K562 (cell line): Measurements from ENCODE around the gene GOLGB1. TPM values are rescaled to one million over a fixed set of nuclear protein-coding genes. Genes with fewer than 3 reads are reported as not detected.

Experiments used
- ATAC-seq: fragments of 200-7000 bp; cut with Tn5 transposase; 3 replicates; pipeline ENCODE4 v1.9.1; 2020; ENCODE audit warnings: moderate library complexity
- BruUV-seq: library from RNA; stranded (reverse); fragments of 400-500 nt; replicated peaks from 2 replicates; lab custom pipeline; 2021; lab: Mats Ljungman, UMichigan
- CTCF ChIA-PET: fragments of 300-600 bp; formaldehyde crosslinking; extraction: SDS; loops from one replicate; lab custom pipeline; 2021; ENCODE audit warnings: low intra/inter-chr PET ratio; lab: Yijun Ruan, JAX
- POLR2A ChIA-PET: fragments of 300-600, 350-650 bp; sonication (Branson Sonifier 250); formaldehyde crosslinking; extraction: SDS; loops from one replicate; lab custom pipeline; 2021; ENCODE audit warnings: antibody characterized with exemption, inconsistent platforms; lab: Yijun Ruan, JAX
- DNase-seq, 4 experiments: peaks; one replicate each; pipeline versions ENCODE4 v3.0.0 to v3.0.0-alpha.2; 2011 to 2018; ENCODE audit warnings: low spot score in 3 of 4, mixed read lengths in 3 of 4; ENCODE audit errors: extremely low read depth in 1 of 4
- FAIRE-seq: peaks from 2 replicates; lab custom pipeline; 2011; peaks lifted over from hg19 to GRCh38; lab: Jason Lieb, UNC
- H2AFZ ChIP-seq: 2 replicates; pipeline ENCODE4 v1.6.0; 2011; ENCODE audit warnings: low read depth, low read length, control low read depth, inconsistent platforms
- H3K27ac ChIP-seq: fragments of 200-600 bp; 3 replicates; pipeline ENCODE4 v1.8.0; 2011; ENCODE audit warnings: low read depth, mild to moderate bottlenecking, control low read depth, inconsistent platforms, low read length, moderate library complexity, mixed read lengths; ENCODE audit errors: extremely low read depth
- H3K27me3 ChIP-seq, 2 experiments: fragments of 300-600 bp in 1 of 2; 2 replicates in 1 of 2; 3 replicates in 1 of 2; pipeline versions ENCODE4 v1.6.0 to v1.8.0; 2011; ENCODE audit warnings: inconsistent platforms in 2 of 2, low read length in 2 of 2, mild to moderate bottlenecking in 1 of 2, mixed read lengths in 1 of 2, moderate library complexity in 1 of 2; ENCODE audit not compliant: control insufficient read depth in 2 of 2, insufficient read depth in 2 of 2
- H3K36me3 ChIP-seq: fragments of 300-600 bp; 3 replicates; pipeline ENCODE4 v1.8.0; 2011; ENCODE audit warnings: mild to moderate bottlenecking, low read length, inconsistent platforms; ENCODE audit not compliant: control insufficient read depth, insufficient read depth
- H3K4me1 ChIP-seq, 2 experiments: fragments of 200-600 bp in 1 of 2; replicated peaks in 1 of 2; 2 replicates in 1 of 2; 3 replicates in 1 of 2; pipeline versions ENCODE4 v1.5.1 to v1.8.0; 2011; ENCODE audit warnings: inconsistent platforms in 2 of 2, low read length in 2 of 2, mild to moderate bottlenecking in 1 of 2, mixed read lengths in 1 of 2, moderate library complexity in 1 of 2; ENCODE audit not compliant: control insufficient read depth in 2 of 2, insufficient read depth in 2 of 2
- H3K4me2 ChIP-seq: 2 replicates; pipeline ENCODE4 v1.6.1; 2011; ENCODE audit warnings: low read length, control low read depth, inconsistent platforms, mixed read lengths; ENCODE audit not compliant: insufficient read depth
- H3K4me3 ChIP-seq: fragments of 200-600 bp; sonication (generic), shearing (Covaris generic); 2 replicates; pipeline ENCODE4 v1.5.1; 2016; ENCODE audit warnings: control low read depth, inconsistent platforms
- H3K79me2 ChIP-seq: fragments of 200-600 bp; 3 replicates; pipeline ENCODE4 v1.8.0; 2011; ENCODE audit warnings: low read length, inconsistent platforms; ENCODE audit not compliant: control insufficient read depth, insufficient read depth
- H3K9ac ChIP-seq, 2 experiments: 2 replicates each; pipeline versions ENCODE4 v1.6.0 to v1.6.1; 2011; ENCODE audit warnings: low read depth in 2 of 2, low read length in 2 of 2, control low read depth in 1 of 2, inconsistent platforms in 1 of 2, mild to moderate bottlenecking in 1 of 2, mixed read lengths in 1 of 2; ENCODE audit not compliant: insufficient read depth in 1 of 2
- H3K9me1 ChIP-seq: one replicate; pipeline ENCODE4 v1.6.0; 2011; ENCODE audit warnings: inconsistent platforms, mild to moderate bottlenecking, low read length, moderate library complexity; ENCODE audit not compliant: control insufficient read depth, insufficient read depth
- H3K9me3 ChIP-seq: replicated peaks from 2 replicates; pipeline ENCODE4 v1.5.1; 2011; ENCODE audit warnings: low read depth, low read length, inconsistent platforms; ENCODE audit not compliant: control insufficient read depth, insufficient read depth
- H4K20me1 ChIP-seq: replicated peaks from 2 replicates; pipeline ENCODE4 v1.6.1; 2011; ENCODE audit warnings: low read length, inconsistent platforms, mixed read lengths; ENCODE audit not compliant: control insufficient read depth, insufficient read depth
- KDM1A ChIP-seq, 2 experiments: fragments of 450-650 bp; IDR thresholded peaks; 2 replicates each; pipeline ENCODE4 v1.6.1; 2016; ENCODE audit warnings: mild to moderate bottlenecking in 2 of 2
- WGBS: fragments of 100-300 bp; shearing (Covaris generic); methylation state at CpG from one replicate; pipeline ENCODE4 v1.1.6; 2016; ENCODE audit warnings: low coverage, mixed read lengths; ENCODE audit not compliant: insufficient coverage; ENCODE audit errors: missing lambda C conversion rate; 5-methylcytosine and 5-hydroxymethylcytosine counted together
- in situ Hi-C: fragments of 300-500 bp; cut with MboI; formaldehyde crosslinking; loops from 4 replicates; pipeline ENCODE4 v1.15.0; 2018; ENCODE audit warnings: inconsistent platforms, mixed read lengths
- intact Hi-C: fragments of 100-400 bp; cut with micrococcal nuclease; formaldehyde crosslinking; loops from 2 replicates; pipeline ENCODE4 v1.14.2; 2022
- polyA plus RNA-seq, 8 experiments: library from polyadenylated mRNA; depleted of rRNA in 4 of 8; stranded (reverse) in 5 of 8; unstranded in 3 of 8; fragments of >200 nt; fragmentation: Nextera tagmentation in 2 of 8; fragmentation: Illumina TruSeq in 1 of 8; extraction: Ambion mirVana in 2 of 8; extraction: Trizol in 1 of 8; gene quantifications; 2 replicates each; pipeline versions ENCODE4 v1.2.1 to v1.2.3, GENCODE V29; 2011 to 2014; ENCODE audit warnings: inconsistent platforms in 1 of 8, missing spikeins in 1 of 8
- small RNA-seq: library from RNA; depleted of rRNA; stranded (forward); fragments of <200 nt; gene quantifications from one replicate; pipeline ENCODE3, GENCODE V24; 2014
- total RNA-seq, 7 experiments: library from RNA; depleted of rRNA in 6 of 7; stranded (reverse); fragments of >200 nt in 6 of 7; fragmentation: Illumina TruSeq in 2 of 7; extraction: Trizol in 2 of 7; gene quantifications; 2 replicates each; pipeline versions ENCODE4 v1.2.1 to v1.2.3, GENCODE V29; 2011 to 2021; ENCODE audit warnings: low replicate concordance in 1 of 7

GOLGB1 gene
- total and polyA plus RNA-seq, 9 of the 15 experiments (the other 6 are each of a cell fraction or from before 2014, with no cell fraction given), result 4.0 to 16.3 (median 9.7) TPM

DNA sequence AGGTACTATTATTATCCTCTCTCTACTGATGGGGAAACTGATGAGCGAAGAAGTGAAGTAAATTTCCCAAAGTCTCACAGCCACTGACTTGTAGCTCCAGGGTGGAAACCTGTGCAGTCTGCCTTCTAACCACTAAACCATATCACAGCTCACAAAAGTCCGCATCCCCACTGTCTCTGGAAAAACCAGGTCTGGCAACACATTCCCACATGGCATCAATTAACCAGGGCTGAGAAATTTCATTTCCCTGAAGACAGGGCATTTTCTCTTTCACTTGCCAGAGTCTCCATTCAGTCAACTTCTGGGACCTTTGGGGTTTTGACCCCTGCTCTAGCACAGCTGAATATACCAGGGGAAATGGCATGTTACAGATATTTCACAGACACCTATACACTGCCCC is 129.8 kb downstream of the GOLGB1 start:
- Histone ChIP-seq H3K9me3 (no peaks in the 10 kb centered on the region), H3K79me2 (no peaks in the 10 kb centered on the region), H3K36me3 (no peaks in the 10 kb centered on the region), H3K9ac (no peak overlapping the region), H4K20me1 (no peaks in the 10 kb centered on the region), H2AFZ (no peak overlapping the region), H3K4me1 (no peaks in the 10 kb centered on the region; a peak in 1 of 5 replicates), H3K4me3 (no peak overlapping the region), H3K4me2 (no peak overlapping the region), H3K27ac (no peak overlapping the region), H3K27me3 (peaks cover 11 to 29% of the 10 kb centered on the region in 2 experiments), H3K9me1 (no peaks in the 10 kb centered on the region)
- TF ChIP-seq KDM1A (IDR thresholded peaks at IDR 0.05), result no peak
- intact Hi-C loops, result no loop called here
- FAIRE-seq, result no peak
- no TSS peak for BruUV-seq
- no peak for ATAC-seq
- ChIA-PET POLR2A (no interaction called here), CTCF (no interaction called here)
- WGBS, result 8% methylated on average over 2 of the region's 2 CpGs
- in situ Hi-C loops, result no loop called here
- DNase-seq, result no peak

Small RNA genes lying within 50 kb of the gene (small RNA-seq; reads per million reads assigned to genes)
- gene RNU4-62P, result not detected

Other genes with a start within 250 kb of the GOLGB1 start
- 8.8 and 10.2 TPM in 2 replicates for gene POLQ, start 203.8 kb downstream of the GOLGB1 start, total RNA-seq (2014; rRNA removed)
- gene POLQ, start 203.8 kb downstream of the GOLGB1 start, total RNA-seq (2014; rRNA removed; fragmentation: Illumina TruSeq; extraction: Trizol), result 15.8 and 18.3 TPM in 2 replicates
- 15.8 and 19.0 TPM in 2 replicates for gene POLQ, start 203.8 kb downstream of the GOLGB1 start, total RNA-seq (2015; rRNA removed; fragmentation: Illumina TruSeq; extraction: Trizol)
- 8.8 and 10.8 TPM in 2 replicates for gene POLQ, start 203.8 kb downstream of the GOLGB1 start, total RNA-seq (2021)
- gene POLQ, start 203.8 kb downstream of the GOLGB1 start, polyA plus RNA-seq (2011; rRNA removed), result 8.4 and 11.2 TPM in 2 replicates
- 6.7 and 8.1 TPM in 2 replicates for gene POLQ, start 203.8 kb downstream of the GOLGB1 start, polyA plus RNA-seq (2014; fragmentation: Illumina TruSeq; extraction: Trizol)
- gene POLQ, start 203.8 kb downstream of the GOLGB1 start, polyA plus RNA-seq (2014; fragmentation: Nextera tagmentation; extraction: Ambion mirVana), result 1 to 10 TPM; 1.5 to 2.1 TPM
- 5.9 and 8.0 TPM in 2 replicates for gene POLQ, start 203.8 kb downstream of the GOLGB1 start, polyA plus RNA-seq (2014; rRNA removed)
- not detected in 2 replicates for gene ARGFX, start 181.8 kb downstream of the GOLGB1 start, total RNA-seq (2014; rRNA removed)
- gene ARGFX, start 181.8 kb downstream of the GOLGB1 start, total RNA-seq (2014; rRNA removed; fragmentation: Illumina TruSeq; extraction: Trizol), result not detected in 2 replicates
- not detected in 2 replicates for gene ARGFX, start 181.8 kb downstream of the GOLGB1 start, total RNA-seq (2015; rRNA removed; fragmentation: Illumina TruSeq; extraction: Trizol)
- not detected in 2 replicates for gene ARGFX, start 181.8 kb downstream of the GOLGB1 start, total RNA-seq (2021)
- not detected in 2 replicates for gene ARGFX, start 181.8 kb downstream of the GOLGB1 start, polyA plus RNA-seq (2011; rRNA removed)
- not detected in 2 replicates for gene ARGFX, start 181.8 kb downstream of the GOLGB1 start, polyA plus RNA-seq (2014; fragmentation: Illumina TruSeq; extraction: Trizol)
- not detected for gene ARGFX, start 181.8 kb downstream of the GOLGB1 start, polyA plus RNA-seq (2014; fragmentation: Nextera tagmentation; extraction: Ambion mirVana)
- not detected in 2 replicates for gene ARGFX, start 181.8 kb downstream of the GOLGB1 start, polyA plus RNA-seq (2014; rRNA removed)
- gene FBXO40, start 156.4 kb downstream of the GOLGB1 start, total RNA-seq (2014; rRNA removed), result 0.05 TPM in 1 of 2 replicates, not detected in the other
- 0.03 and 0.04 TPM in 2 replicates for gene FBXO40, start 156.4 kb downstream of the GOLGB1 start, total RNA-seq (2014; rRNA removed; fragmentation: Illumina TruSeq; extraction: Trizol)
- 0.04 TPM in 1 of 2 replicates, not detected in the other for gene FBXO40, start 156.4 kb downstream of the GOLGB1 start, total RNA-seq (2015; rRNA removed; fragmentation: Illumina TruSeq; extraction: Trizol)
- not detected in 2 replicates for gene FBXO40, start 156.4 kb downstream of the GOLGB1 start, total RNA-seq (2021)
- not detected in 2 replicates for gene FBXO40, start 156.4 kb downstream of the GOLGB1 start, polyA plus RNA-seq (2011; rRNA removed)
- 0.04 TPM in 1 of 2 replicates, not detected in the other for gene FBXO40, start 156.4 kb downstream of the GOLGB1 start, polyA plus RNA-seq (2014; fragmentation: Illumina TruSeq; extraction: Trizol)
- under 1 TPM in 1 of 2 experiments, not detected in 1; 0.01 TPM for gene FBXO40, start 156.4 kb downstream of the GOLGB1 start, polyA plus RNA-seq (2014; fragmentation: Nextera tagmentation; extraction: Ambion mirVana)
- 0.01 TPM in 1 of 2 replicates, not detected in the other for gene FBXO40, start 156.4 kb downstream of the GOLGB1 start, polyA plus RNA-seq (2014; rRNA removed)
- gene HCLS1, start 88.8 kb downstream of the GOLGB1 start, total RNA-seq (2014; rRNA removed), result 26.0 and 29.6 TPM in 2 replicates
- 20.4 and 21.9 TPM in 2 replicates for gene HCLS1, start 88.8 kb downstream of the GOLGB1 start, total RNA-seq (2014; rRNA removed; fragmentation: Illumina TruSeq; extraction: Trizol)
- gene HCLS1, start 88.8 kb downstream of the GOLGB1 start, total RNA-seq (2015; rRNA removed; fragmentation: Illumina TruSeq; extraction: Trizol), result 29.7 and 31.4 TPM in 2 replicates
- 20.6 and 22.0 TPM in 2 replicates for gene HCLS1, start 88.8 kb downstream of the GOLGB1 start, total RNA-seq (2021)
- 17.0 and 49.0 TPM in 2 replicates for gene HCLS1, start 88.8 kb downstream of the GOLGB1 start, polyA plus RNA-seq (2011; rRNA removed)
- gene HCLS1, start 88.8 kb downstream of the GOLGB1 start, polyA plus RNA-seq (2014; fragmentation: Illumina TruSeq; extraction: Trizol), result 31.1 and 34.1 TPM in 2 replicates
- gene HCLS1, start 88.8 kb downstream of the GOLGB1 start, polyA plus RNA-seq (2014; fragmentation: Nextera tagmentation; extraction: Ambion mirVana), result 10 to 100 TPM in 1 of 2 experiments, 1 to 10 TPM in 1; 4.8 to 12.2 TPM
- gene HCLS1, start 88.8 kb downstream of the GOLGB1 start, polyA plus RNA-seq (2014; rRNA removed), result 26.0 and 31.0 TPM in 2 replicates
- gene IQCB1, start 85.3 kb upstream of the GOLGB1 start, total RNA-seq (2014; rRNA removed), result 22.5 and 25.1 TPM in 2 replicates
- gene IQCB1, start 85.3 kb upstream of the GOLGB1 start, total RNA-seq (2014; rRNA removed; fragmentation: Illumina TruSeq; extraction: Trizol), result 38.1 and 42.0 TPM in 2 replicates
- gene IQCB1, start 85.3 kb upstream of the GOLGB1 start, total RNA-seq (2015; rRNA removed; fragmentation: Illumina TruSeq; extraction: Trizol), result 25.5 and 31.9 TPM in 2 replicates
- gene IQCB1, start 85.3 kb upstream of the GOLGB1 start, total RNA-seq (2021), result 21.3 and 23.1 TPM in 2 replicates
- 31.0 and 35.5 TPM in 2 replicates for gene IQCB1, start 85.3 kb upstream of the GOLGB1 start, polyA plus RNA-seq (2011; rRNA removed)
- gene IQCB1, start 85.3 kb upstream of the GOLGB1 start, polyA plus RNA-seq (2014; fragmentation: Illumina TruSeq; extraction: Trizol), result 24.1 and 27.5 TPM in 2 replicates
- 10 to 100 TPM; 21.1 to 25.2 TPM for gene IQCB1, start 85.3 kb upstream of the GOLGB1 start, polyA plus RNA-seq (2014; fragmentation: Nextera tagmentation; extraction: Ambion mirVana)
- gene IQCB1, start 85.3 kb upstream of the GOLGB1 start, polyA plus RNA-seq (2014; rRNA removed), result 27.9 and 28.6 TPM in 2 replicates
- gene EAF2, start 85.5 kb upstream of the GOLGB1 start, total RNA-seq (2014; rRNA removed), result 2.8 and 3.8 TPM in 2 replicates
- 7.5 and 9.1 TPM in 2 replicates for gene EAF2, start 85.5 kb upstream of the GOLGB1 start, total RNA-seq (2014; rRNA removed; fragmentation: Illumina TruSeq; extraction: Trizol)
- gene EAF2, start 85.5 kb upstream of the GOLGB1 start, total RNA-seq (2015; rRNA removed; fragmentation: Illumina TruSeq; extraction: Trizol), result 5.4 TPM in 2 replicates
- gene EAF2, start 85.5 kb upstream of the GOLGB1 start, total RNA-seq (2021), result 4.9 and 5.1 TPM in 2 replicates
- 8.4 and 9.5 TPM in 2 replicates for gene EAF2, start 85.5 kb upstream of the GOLGB1 start, polyA plus RNA-seq (2011; rRNA removed)
- 6.6 and 6.9 TPM in 2 replicates for gene EAF2, start 85.5 kb upstream of the GOLGB1 start, polyA plus RNA-seq (2014; fragmentation: Illumina TruSeq; extraction: Trizol)
- gene EAF2, start 85.5 kb upstream of the GOLGB1 start, polyA plus RNA-seq (2014; fragmentation: Nextera tagmentation; extraction: Ambion mirVana), result 10 to 100 TPM; 15.6 to 17.3 TPM
- 5.4 and 6.8 TPM in 2 replicates for gene EAF2, start 85.5 kb upstream of the GOLGB1 start, polyA plus RNA-seq (2014; rRNA removed)
- gene SLC15A2, start 144.7 kb upstream of the GOLGB1 start, total RNA-seq (2014; rRNA removed), result 0.05 and 0.12 TPM in 2 replicates
- 0.25 and 0.29 TPM in 2 replicates for gene SLC15A2, start 144.7 kb upstream of the GOLGB1 start, total RNA-seq (2014; rRNA removed; fragmentation: Illumina TruSeq; extraction: Trizol)
- 0.30 and 0.43 TPM in 2 replicates for gene SLC15A2, start 144.7 kb upstream of the GOLGB1 start, total RNA-seq (2015; rRNA removed; fragmentation: Illumina TruSeq; extraction: Trizol)
- gene SLC15A2, start 144.7 kb upstream of the GOLGB1 start, total RNA-seq (2021), result 0.24 and 0.42 TPM in 2 replicates
- gene SLC15A2, start 144.7 kb upstream of the GOLGB1 start, polyA plus RNA-seq (2011; rRNA removed), result 0.53 and 0.92 TPM in 2 replicates
- 0.13 and 0.18 TPM in 2 replicates for gene SLC15A2, start 144.7 kb upstream of the GOLGB1 start, polyA plus RNA-seq (2014; fragmentation: Illumina TruSeq; extraction: Trizol)
- under 1 TPM in 1 of 2 experiments, not detected in 1; 0.25 TPM for gene SLC15A2, start 144.7 kb upstream of the GOLGB1 start, polyA plus RNA-seq (2014; fragmentation: Nextera tagmentation; extraction: Ambion mirVana)
- 0.28 and 0.51 TPM in 2 replicates for gene SLC15A2, start 144.7 kb upstream of the GOLGB1 start, polyA plus RNA-seq (2014; rRNA removed)